Activated T-cell treated with anti-CD3 and anti-CD28 coated beads, Interleukin-2, amount 50 U/mL, for 24 hours (primary cell): ENCODE results near the gene CACNG3.

ENCODE experiments used
- DNase-seq: peaks from one replicate; pipeline ENCODE4 v3.0.0-alpha.2; 2020
- H3K27ac Mint-ChIP-seq: 2 replicates; pipeline ENCODE4 v1.8.0; 2020; ENCODE audit warnings: mild to moderate bottlenecking, mixed read lengths
- H3K27me3 Mint-ChIP-seq: 2 replicates; pipeline ENCODE4 v1.8.0; 2020; ENCODE audit warnings: mixed read lengths
- H3K36me3 Mint-ChIP-seq: 2 replicates; pipeline ENCODE4 v1.8.0; 2020; ENCODE audit warnings: low read depth, mixed read lengths
- H3K4me1 Mint-ChIP-seq: 2 replicates; pipeline ENCODE4 v1.8.0; 2020; ENCODE audit warnings: low read depth, mixed read lengths
- H3K4me3 Mint-ChIP-seq: 2 replicates; pipeline ENCODE4 v1.8.0; 2020; ENCODE audit warnings: mild to moderate bottlenecking, moderate library complexity, mixed read lengths
- H3K9me3 Mint-ChIP-seq: 2 replicates; pipeline ENCODE4 v1.8.0; 2020; ENCODE audit warnings: mixed read lengths

CACNG3 gene

GRCh38 chr16:24364596-24364995 lies 108.5 kb downstream of the CACNG3 start:
- H3K4me1 Mint-ChIP-seq = no peaks in the 10 kb centered on the region
- DNase-seq = no peak
- H3K9me3 Mint-ChIP-seq = peaks cover 4% of the 10 kb centered on the region
- no peaks in the 10 kb centered on the region for H3K36me3 Mint-ChIP-seq
- H3K27ac Mint-ChIP-seq = no peak overlapping the region
- peaks cover 39% of the 10 kb centered on the region for H3K27me3 Mint-ChIP-seq
- H3K4me3 Mint-ChIP-seq = no peak overlapping the region

GRCh38 chr16:24367186-24367710 lies 111.1 kb downstream of the CACNG3 start:
- DNase-seq = no peak
- H3K9me3 Mint-ChIP-seq = peaks cover 7% of the 10 kb centered on the region
- H3K4me1 Mint-ChIP-seq = no peaks in the 10 kb centered on the region
- no peaks in the 10 kb centered on the region for H3K36me3 Mint-ChIP-seq
- no peak overlapping the region for H3K27ac Mint-ChIP-seq
- H3K27me3 Mint-ChIP-seq = peaks cover 30% of the 10 kb centered on the region
- H3K4me3 Mint-ChIP-seq = no peak overlapping the region

- Mint-ChIP-seq H3K27ac (no peak overlapping the region), H3K4me1 (no peaks in the 10 kb centered on the region), H3K27me3 (peaks cover 9% of the 10 kb centered on the region), H3K4me3 (no peak overlapping the region), H3K36me3 (no peaks in the 10 kb centered on the region), H3K9me3 (peaks cover 10% of the 10 kb centered on the region)
- DNase-seq = no peak
Measured at GRCh38 chr16:24372824-24373223, 116.7 kb downstream of the CACNG3 start.

DNA sequence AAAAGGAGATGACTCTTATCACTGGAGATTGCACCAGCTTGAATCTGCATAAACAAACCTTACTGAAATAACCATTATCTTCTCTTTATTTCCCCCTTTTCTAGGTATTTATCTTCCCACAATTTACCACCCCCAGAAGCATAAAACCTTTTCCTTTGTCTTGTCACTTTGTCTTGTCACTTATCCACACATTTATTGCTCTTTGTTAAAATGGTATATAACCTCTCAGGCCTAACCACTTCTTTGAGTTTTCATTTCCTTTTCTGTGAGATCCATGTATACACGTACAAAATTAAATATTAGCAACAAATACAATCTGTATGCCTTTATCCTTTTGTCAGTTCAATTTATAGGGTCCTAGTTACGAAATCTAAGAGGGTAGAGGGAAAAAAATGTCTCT lies 122.9 kb downstream of the CACNG3 start:
- Mint-ChIP-seq H3K27me3 (peaks cover 10% of the 10 kb centered on the region), H3K9me3 (peaks cover 28% of the 10 kb centered on the region)

GRCh38 chr16:24381470-24382118 lies 125.5 kb downstream of the CACNG3 start:
- Mint-ChIP-seq H3K4me3 (no peak overlapping the region), H3K9me3 (peaks cover 28% of the 10 kb centered on the region), H3K27ac (no peak overlapping the region), H3K27me3 (peaks cover 12% of the 10 kb centered on the region), H3K4me1 (no peaks in the 10 kb centered on the region), H3K36me3 (no peaks in the 10 kb centered on the region)
- DNase-seq = no peak

More for the DNA sequence above, 122.9 kb downstream of the CACNG3 start:
- H3K27ac Mint-ChIP-seq = no peak overlapping the region
- no peak for DNase-seq
- H3K4me1 Mint-ChIP-seq = no peaks in the 10 kb centered on the region
- no peaks in the 10 kb centered on the region for H3K36me3 Mint-ChIP-seq
- H3K4me3 Mint-ChIP-seq = no peak overlapping the region

GRCh38 chr16:24382762-24383407 lies 126.8 kb downstream of the CACNG3 start:
- no peaks in the 10 kb centered on the region for H3K36me3 Mint-ChIP-seq
- H3K4me1 Mint-ChIP-seq = no peaks in the 10 kb centered on the region
- H3K27me3 Mint-ChIP-seq = peaks cover 16% of the 10 kb centered on the region
- no peak overlapping the region for H3K27ac Mint-ChIP-seq
- no peak overlapping the region for H3K4me3 Mint-ChIP-seq
- H3K9me3 Mint-ChIP-seq = peaks cover 24% of the 10 kb centered on the region
- DNase-seq = no peak

DNA sequence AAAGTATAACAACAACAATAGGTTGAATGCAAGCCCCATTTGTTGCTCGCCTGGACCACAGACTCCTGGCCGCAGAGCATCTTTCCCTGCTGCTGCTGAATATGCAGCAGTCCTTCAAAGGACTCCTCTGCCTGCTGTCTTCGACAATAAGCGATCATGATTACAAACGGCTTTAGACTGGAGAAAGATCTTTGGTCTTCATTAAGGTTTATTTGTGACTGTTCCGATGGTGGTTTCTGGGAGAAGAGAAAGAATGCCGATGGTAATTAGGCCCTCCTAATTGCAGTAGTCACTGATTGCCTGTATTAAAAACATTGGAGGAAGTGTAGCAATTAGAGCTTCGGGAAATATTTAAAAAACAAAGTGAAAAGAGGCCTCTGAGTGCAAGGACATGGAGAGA lies 138.2 kb downstream of the CACNG3 start:
- no peak for DNase-seq
- Mint-ChIP-seq H3K27ac (no peak overlapping the region), H3K9me3 (no peaks in the 10 kb centered on the region), H3K27me3 (peaks cover 44% of the 10 kb centered on the region), H3K36me3 (no peaks in the 10 kb centered on the region), H3K4me3 (no peak overlapping the region), H3K4me1 (no peaks in the 10 kb centered on the region)

DNA sequence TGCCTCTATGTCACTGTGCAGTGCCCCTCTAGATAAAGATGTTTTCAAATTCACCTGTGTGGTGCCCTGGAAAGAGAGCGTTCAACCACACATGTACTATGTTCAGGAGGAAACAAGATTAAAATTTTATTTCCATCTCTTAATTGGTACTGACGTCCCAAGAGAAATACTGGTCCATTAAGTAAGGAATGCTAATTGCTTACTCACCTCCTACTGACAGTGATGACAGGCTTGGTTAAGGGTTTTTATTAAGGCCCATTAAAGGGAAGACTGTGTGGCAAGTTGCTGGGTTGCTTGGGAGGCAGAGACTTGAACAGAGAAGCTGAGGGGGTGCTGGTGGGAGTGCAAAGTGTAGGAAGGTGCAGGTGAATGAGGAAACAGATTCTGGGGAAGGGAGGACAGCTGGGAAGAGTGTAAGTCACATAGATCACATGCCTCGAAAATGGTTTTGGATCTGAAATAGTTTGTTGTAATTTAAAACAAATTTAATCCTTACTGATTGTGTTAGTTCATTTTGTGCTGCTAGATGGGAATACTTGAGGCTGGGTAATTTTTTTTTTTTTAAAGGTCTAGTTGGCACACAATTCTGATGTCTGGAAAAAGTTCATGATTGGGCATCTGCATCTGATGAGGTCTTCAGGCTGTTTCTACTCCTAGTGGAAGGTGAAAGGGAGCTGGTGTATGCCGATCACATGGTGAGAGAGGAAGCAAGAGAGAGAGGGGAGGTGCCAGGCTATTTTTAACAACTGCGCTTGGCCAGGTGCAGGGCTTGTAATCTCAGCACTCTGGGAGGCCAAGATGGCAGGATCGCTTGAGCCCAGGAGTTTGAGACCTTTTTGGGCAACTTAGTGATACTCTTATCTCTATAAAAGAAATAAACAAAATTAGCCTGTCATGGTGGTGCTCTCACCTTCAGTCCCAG lies 140.5 kb downstream of the CACNG3 start:
- Mint-ChIP-seq H3K9me3 (no peaks in the 10 kb centered on the region), H3K27ac (no peak overlapping the region), H3K4me3 (no peak overlapping the region)

DNA sequence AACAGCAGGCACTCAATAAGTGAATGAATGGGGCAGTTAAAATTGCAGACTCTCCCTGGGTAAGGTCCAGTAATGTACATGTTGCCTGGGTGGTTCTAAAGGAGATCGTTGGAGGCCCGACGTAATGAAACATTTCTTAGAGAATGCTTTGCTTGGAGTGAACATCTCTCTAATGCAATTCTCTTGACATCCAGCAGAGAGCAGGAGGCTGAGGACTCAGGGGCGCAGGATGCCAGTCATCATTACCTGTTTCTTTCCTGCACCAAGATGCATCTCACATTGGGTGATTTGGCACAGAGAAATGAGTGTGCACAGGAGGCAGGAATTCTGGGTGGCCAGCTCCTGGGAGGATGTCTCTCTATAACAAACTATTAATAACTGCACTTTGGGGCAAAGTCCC lies 152.9 kb downstream of the CACNG3 start:
- no peak for DNase-seq
- H3K9me3 Mint-ChIP-seq = no peaks in the 10 kb centered on the region
- no peaks in the 10 kb centered on the region for H3K36me3 Mint-ChIP-seq
- no peak overlapping the region for H3K27ac Mint-ChIP-seq
- no peak overlapping the region for H3K4me3 Mint-ChIP-seq
- H3K4me1 Mint-ChIP-seq = no peaks in the 10 kb centered on the region
- H3K27me3 Mint-ChIP-seq = peaks cover 30% of the 10 kb centered on the region

More for the DNA sequence above, 140.5 kb downstream of the CACNG3 start:
- peaks cover 47% of the 10 kb centered on the region for H3K27me3 Mint-ChIP-seq
- H3K4me1 Mint-ChIP-seq = no peaks in the 10 kb centered on the region
- DNase-seq = no peak
- no peaks in the 10 kb centered on the region for H3K36me3 Mint-ChIP-seq
